T-helper 1 cell (primary cell): Measurements from ENCODE around the gene TNNI2.

Experiments used
- DNase-seq, 5 donors: peaks; one replicate each; pipeline ENCODE4 v3.0.0-alpha.2; 2012 to 2020

Gene TNNI2

DNA sequence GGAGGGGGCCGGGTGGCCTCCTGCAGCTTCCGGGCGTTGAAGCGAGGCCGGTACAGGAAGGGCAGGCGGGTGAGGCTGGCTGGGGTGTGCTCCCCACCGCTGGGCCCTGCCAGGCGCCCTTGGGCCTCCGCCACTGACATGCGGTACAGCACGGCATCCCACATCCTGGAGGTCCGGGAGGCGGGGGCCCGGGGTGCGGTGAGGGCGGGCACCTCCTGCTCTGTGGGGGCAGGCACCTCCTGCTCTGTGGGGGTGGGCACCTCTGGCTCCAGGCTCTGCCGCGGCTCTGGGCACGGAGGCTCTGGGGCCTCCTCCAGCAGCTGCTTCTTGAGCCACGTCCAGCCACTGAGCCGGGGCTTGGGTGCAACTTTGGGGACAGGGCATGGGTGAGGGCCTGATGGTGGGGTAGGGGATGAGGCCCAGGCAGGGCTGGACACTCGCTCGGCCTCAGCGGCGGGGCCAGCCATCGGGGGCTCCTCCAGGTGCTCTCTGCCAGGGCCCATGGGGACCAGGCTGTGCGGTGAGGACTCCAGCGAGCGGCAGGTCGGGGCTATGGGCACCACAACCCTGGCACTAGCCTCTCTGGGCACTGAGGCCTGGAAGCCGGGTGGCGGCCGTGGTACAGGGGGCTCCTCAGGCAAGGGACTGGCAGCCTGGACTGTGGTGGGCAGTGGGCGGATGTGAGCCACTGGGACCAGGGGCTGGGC is 50.6 kb downstream of the TNNI2 start:
- DNase-seq = peak; percentile 53 to 91 (median 63)

DNA sequence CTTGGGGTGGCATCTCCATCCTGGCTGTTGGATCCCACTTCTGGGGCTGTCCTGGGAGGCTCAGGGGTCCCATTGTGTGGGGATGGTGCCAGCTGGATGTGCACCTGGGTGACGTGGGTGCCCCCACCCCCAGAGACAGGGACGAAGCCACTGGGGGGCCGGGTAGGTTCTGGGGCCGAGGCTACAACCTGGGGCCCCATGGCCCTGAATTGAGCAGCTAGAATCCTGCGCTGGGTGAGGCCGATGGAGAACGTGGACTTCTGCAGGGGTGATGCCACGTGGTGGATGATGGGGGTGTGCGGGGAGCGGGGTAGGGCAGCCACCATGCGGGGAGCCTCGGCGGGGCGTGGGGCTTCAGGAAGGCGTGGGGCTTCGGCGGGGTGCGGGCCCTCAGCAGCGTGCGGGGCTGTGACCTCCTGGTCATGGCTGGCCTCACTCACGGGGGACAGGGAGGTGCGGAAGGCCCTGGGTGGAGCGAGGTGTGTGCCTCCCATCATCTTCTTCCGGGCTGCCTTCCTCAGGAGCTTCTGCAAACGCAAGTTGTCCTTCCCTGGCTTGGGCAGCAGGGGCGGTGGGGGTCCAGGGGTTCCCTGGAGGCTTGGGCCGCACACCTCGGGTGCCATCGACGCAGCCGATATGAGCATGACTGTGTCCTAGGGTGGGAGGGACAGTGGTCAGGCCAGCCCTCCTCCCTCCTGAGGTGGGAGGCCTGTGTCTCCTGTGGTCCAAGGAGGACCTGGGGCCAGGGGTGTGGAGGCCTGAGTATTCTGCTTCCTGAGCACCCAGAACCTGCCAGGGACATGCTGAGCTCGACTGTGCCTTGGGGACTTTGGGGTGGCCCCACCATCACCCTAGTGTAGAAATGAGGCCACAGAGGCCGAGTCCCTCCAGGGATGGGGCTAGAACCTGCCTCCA is 51.4 kb downstream of the TNNI2 start:
- no peak for DNase-seq
